ENCODE results near the gene SLC39A7.

The SLC39A7 gene

GRCh38 chr6:33204165-33204414 lies 3.4 kb downstream of the SLC39A7 start:
- DNase-seq (ENCODE audit: low read depth in 2 of 3, low spot score in 2 of 3): no peak

GRCh38 chr6:33204415-33205190 lies 3.9 kb downstream of the SLC39A7 start, which contains the start of gene HSD17B8:
Gene HSD17B8 (plus strand): TSS chr6:33204655. CDS start chr6:33204669, 14 bp downstream.
- peak; percentile 78 to 84 (median 82) for DNase-seq (ENCODE audit: low read depth in 2 of 3, low spot score in 2 of 3)

- peak in 2 of 3 experiments; percentile 38 to 42 for DNase-seq (ENCODE audit: low read depth in 2 of 3, low spot score in 2 of 3)
Measured at GRCh38 chr6:33205191-33206026, 4.7 kb downstream of the SLC39A7 start.

- no peak for DNase-seq (ENCODE audit: low read depth in 2 of 3, low spot score in 2 of 3)
Measured at GRCh38 chr6:33206027-33206863, 5.6 kb downstream of the SLC39A7 start.

GRCh38 chr6:33206864-33207551 lies 6.3 kb downstream of the SLC39A7 start:
- no peak for DNase-seq (ENCODE audit: low read depth in 2 of 3, low spot score in 2 of 3)

- DNase-seq (ENCODE audit: low read depth in 2 of 3, low spot score in 2 of 3): no peak
Measured at GRCh38 chr6:33207552-33208090, 7.0 kb downstream of the SLC39A7 start.

- peak; percentile 67 to 72 (median 68) for DNase-seq (ENCODE audit: low read depth in 2 of 3, low spot score in 2 of 3)
Measured at GRCh38 chr6:33208091-33208967, 7.7 kb downstream of the SLC39A7 start, which contains the start of gene RING1. Gene RING1 (plus strand): TSS chr6:33208500. CDS start chr6:33208823, 323 bp downstream.

GRCh38 chr6:33209856-33210255 lies 9.2 kb downstream of the SLC39A7 start:
- DNase-seq (ENCODE audit: low read depth in 2 of 3, low spot score in 2 of 3): no peak

- no peak for DNase-seq (ENCODE audit: low read depth in 2 of 3, low spot score in 2 of 3)
Measured at GRCh38 chr6:33211136-33211535, 10.5 kb downstream of the SLC39A7 start.

GRCh38 chr6:33211666-33212422 lies 11.2 kb downstream of the SLC39A7 start:
- DNase-seq (ENCODE audit: low read depth in 2 of 3, low spot score in 2 of 3): no peak

GRCh38 chr6:33212857-33213165 lies 12.1 kb downstream of the SLC39A7 start:
- DNase-seq (ENCODE audit: low read depth in 2 of 3, low spot score in 2 of 3): no peak

GRCh38 chr6:33213166-33213988 lies 12.7 kb downstream of the SLC39A7 start:
- DNase-seq (ENCODE audit: low read depth in 2 of 3, low spot score in 2 of 3): no peak

- no peak for DNase-seq (ENCODE audit: low read depth in 2 of 3, low spot score in 2 of 3)
Measured at GRCh38 chr6:33213989-33214335, 13.3 kb downstream of the SLC39A7 start.

GRCh38 chr6:33215271-33216116 lies 14.8 kb downstream of the SLC39A7 start:
- DNase-seq (ENCODE audit: low read depth in 2 of 3, low spot score in 2 of 3): no peak

- no peak for DNase-seq (ENCODE audit: low read depth in 2 of 3, low spot score in 2 of 3)
Measured at GRCh38 chr6:33216117-33216649, 15.5 kb downstream of the SLC39A7 start.

GRCh38 chr6:33217246-33217645 lies 16.6 kb downstream of the SLC39A7 start:
- no peak for DNase-seq (ENCODE audit: low read depth in 2 of 3, low spot score in 2 of 3)

- DNase-seq (ENCODE audit: low read depth in 2 of 3, low spot score in 2 of 3): no peak
Measured at GRCh38 chr6:33217681-33218080, 17.0 kb downstream of the SLC39A7 start.

Data from activated CD8-positive, alpha-beta memory T cell treated with anti-CD3 and anti-CD28 coated beads for 48 hours (primary cell).